Stimulated activated naive B cell treated with anti-CD40 and anti-IgM and Interleukin-4, amounts not matched to agents 10 μg/mL and 1 μg/mL and 100 μg/mL, for 72 hours (primary cell): ENCODE measurements around the gene SATB2.

ENCODE experiments used
- ATAC-seq, 2 donors: fragments of 150-1000 bp; cut with Tn5 transposase; replicated peaks; 2 replicates each; pipeline ENCODE4 v1.10.0; 2021; ENCODE audit warnings: moderate library complexity in 1 of 2
- DNase-seq: peaks from one replicate; pipeline ENCODE4 v3.0.0; 2021
- H3K27ac Mint-ChIP-seq: one replicate; pipeline ENCODE4 v1.8.0; 2022; ENCODE audit warnings: mild to moderate bottlenecking, mixed read lengths
- H3K27me3 Mint-ChIP-seq, 2 donors: one replicate each; pipeline ENCODE4 v1.8.0; 2022; ENCODE audit warnings: mixed read lengths in 2 of 2
- H3K36me3 Mint-ChIP-seq, 2 donors: one replicate each; pipeline ENCODE4 v1.8.0; 2022; ENCODE audit warnings: mixed read lengths in 2 of 2, mild to moderate bottlenecking in 1 of 2
- H3K4me1 Mint-ChIP-seq, 2 donors: one replicate each; pipeline ENCODE4 v1.8.0; 2022; ENCODE audit warnings: mixed read lengths in 2 of 2, mild to moderate bottlenecking in 1 of 2
- H3K4me3 Mint-ChIP-seq, 2 donors: one replicate each; pipeline ENCODE4 v1.8.0; 2022; ENCODE audit warnings: mild to moderate bottlenecking in 2 of 2, mixed read lengths in 2 of 2, moderate library complexity in 1 of 2
- H3K9me3 Mint-ChIP-seq, 2 donors: one replicate each; pipeline ENCODE4 v1.8.0; 2022; ENCODE audit warnings: mixed read lengths in 2 of 2, mild to moderate bottlenecking in 1 of 2

Gene SATB2

GRCh38 chr2:199424160-199424559 is 33.6 kb downstream of the SATB2 start:
- H3K36me3 Mint-ChIP-seq, result no peaks in the 10 kb centered on the region
- ATAC-seq, result no peak
- DNase-seq, result no peak
- H3K27ac Mint-ChIP-seq, result no peak overlapping the region
- no peaks in the 10 kb centered on the region for H3K4me1 Mint-ChIP-seq
- no peak overlapping the region for H3K4me3 Mint-ChIP-seq
- H3K9me3 Mint-ChIP-seq, result no peaks in the 10 kb centered on the region
- peaks cover 0 to 4% of the 10 kb centered on the region in 2 donors for H3K27me3 Mint-ChIP-seq

GRCh38 chr2:199419428-199419827 is 38.3 kb downstream of the SATB2 start:
- no peaks in the 10 kb centered on the region for H3K36me3 Mint-ChIP-seq
- no peaks in the 10 kb centered on the region for H3K9me3 Mint-ChIP-seq
- peaks cover 8 to 11% of the 10 kb centered on the region in 2 donors for H3K27me3 Mint-ChIP-seq
- no peak overlapping the region for H3K27ac Mint-ChIP-seq
- H3K4me3 Mint-ChIP-seq, result no peak overlapping the region
- no peak for ATAC-seq
- no peak for DNase-seq
- no peaks in the 10 kb centered on the region for H3K4me1 Mint-ChIP-seq

GRCh38 chr2:199414465-199414864 is 43.3 kb downstream of the SATB2 start:
- H3K27ac Mint-ChIP-seq, result no peak overlapping the region
- no peaks in the 10 kb centered on the region for H3K4me1 Mint-ChIP-seq
- no peak overlapping the region for H3K4me3 Mint-ChIP-seq
- peaks cover 4 to 17% of the 10 kb centered on the region in 2 donors for H3K27me3 Mint-ChIP-seq
- DNase-seq (no peak), ATAC-seq (no peak)
- no peaks in the 10 kb centered on the region for H3K36me3 Mint-ChIP-seq
- peaks cover 0 to 2% of the 10 kb centered on the region in 2 donors for H3K9me3 Mint-ChIP-seq

- Mint-ChIP-seq H3K4me3 (no peak overlapping the region), H3K27me3 (peaks cover 4 to 17% of the 10 kb centered on the region in 2 donors), H3K4me1 (no peaks in the 10 kb centered on the region), H3K9me3 (peaks cover 0 to 2% of the 10 kb centered on the region in 2 donors), H3K27ac (no peak overlapping the region), H3K36me3 (no peaks in the 10 kb centered on the region)
- ATAC-seq (no peak), DNase-seq (no peak)
These were observed 43.7 kb downstream of the SATB2 start for GRCh38 chr2:199414001-199414400.

- Mint-ChIP-seq H3K4me3 (no peak overlapping the region), H3K36me3 (no peaks in the 10 kb centered on the region), H3K27me3 (peaks cover 4 to 11% of the 10 kb centered on the region in 2 donors), H3K4me1 (no peaks in the 10 kb centered on the region), H3K27ac (no peak overlapping the region), H3K9me3 (peaks cover 0 to 2% of the 10 kb centered on the region in 2 donors)
- DNase-seq, result no peak
- ATAC-seq, result no peak
These were observed 47.8 kb downstream of the SATB2 start for GRCh38 chr2:199409759-199410529.

GRCh38 chr2:199407421-199407820 is 50.3 kb downstream of the SATB2 start:
- Mint-ChIP-seq H3K36me3 (no peaks in the 10 kb centered on the region), H3K4me3 (no peak overlapping the region), H3K9me3 (no peaks in the 10 kb centered on the region), H3K4me1 (no peaks in the 10 kb centered on the region), H3K27me3 (peaks cover 0 to 5% of the 10 kb centered on the region in 2 donors), H3K27ac (no peak overlapping the region)
- DNase-seq, result no peak
- ATAC-seq, result no peak

GRCh38 chr2:199405241-199405640 is 52.5 kb downstream of the SATB2 start:
- Mint-ChIP-seq H3K4me1 (no peaks in the 10 kb centered on the region), H3K9me3 (no peaks in the 10 kb centered on the region), H3K27me3 (peaks cover 6 to 9% of the 10 kb centered on the region in 2 donors), H3K4me3 (no peak overlapping the region), H3K36me3 (no peaks in the 10 kb centered on the region), H3K27ac (no peak overlapping the region)
- no peak for DNase-seq
- ATAC-seq, result no peak

GRCh38 chr2:199404841-199405240 is 52.9 kb downstream of the SATB2 start:
- DNase-seq (no peak), ATAC-seq (no peak)
- H3K36me3 Mint-ChIP-seq, result no peaks in the 10 kb centered on the region
- H3K4me1 Mint-ChIP-seq, result no peaks in the 10 kb centered on the region
- no peaks in the 10 kb centered on the region for H3K9me3 Mint-ChIP-seq
- peaks cover 6 to 9% of the 10 kb centered on the region in 2 donors for H3K27me3 Mint-ChIP-seq
- no peak overlapping the region for H3K4me3 Mint-ChIP-seq
- H3K27ac Mint-ChIP-seq, result no peak overlapping the region

GRCh38 chr2:199395311-199395710 is 62.4 kb downstream of the SATB2 start:
- ATAC-seq (no peak), DNase-seq (no peak)
- H3K27me3 Mint-ChIP-seq, result no peaks in the 10 kb centered on the region
- no peaks in the 10 kb centered on the region for H3K36me3 Mint-ChIP-seq
- no peak overlapping the region for H3K27ac Mint-ChIP-seq
- H3K4me3 Mint-ChIP-seq, result no peak overlapping the region
- no peaks in the 10 kb centered on the region for H3K4me1 Mint-ChIP-seq
- peaks cover 0 to 2% of the 10 kb centered on the region in 2 donors for H3K9me3 Mint-ChIP-seq

- H3K4me3 Mint-ChIP-seq, result no peak overlapping the region
- no peaks in the 10 kb centered on the region for H3K27me3 Mint-ChIP-seq
- no peak overlapping the region for H3K27ac Mint-ChIP-seq
- no peaks in the 10 kb centered on the region for H3K4me1 Mint-ChIP-seq
- no peaks in the 10 kb centered on the region for H3K9me3 Mint-ChIP-seq
- DNase-seq, result no peak
- no peaks in the 10 kb centered on the region for H3K36me3 Mint-ChIP-seq
- ATAC-seq, result no peak
These were observed 65.4 kb downstream of the SATB2 start for GRCh38 chr2:199392363-199392762.

- peaks cover 0 to 1% of the 10 kb centered on the region in 2 donors for H3K9me3 Mint-ChIP-seq
These were observed 68.9 kb downstream of the SATB2 start for GRCh38 chr2:199388728-199389268.

GRCh38 chr2:199384043-199384442 is 73.7 kb downstream of the SATB2 start:
- Mint-ChIP-seq H3K27me3 (peaks cover 0 to 17% of the 10 kb centered on the region in 2 donors), H3K4me3 (no peak overlapping the region), H3K36me3 (no peaks in the 10 kb centered on the region), H3K9me3 (peaks cover 0 to 1% of the 10 kb centered on the region in 2 donors), H3K4me1 (no peaks in the 10 kb centered on the region), H3K27ac (no peak overlapping the region)
- ATAC-seq, result no peak
- no peak for DNase-seq

More at GRCh38 chr2:199388728-199389268, 68.9 kb downstream of the SATB2 start:
- no peak overlapping the region for H3K27ac Mint-ChIP-seq
- no peak for ATAC-seq
- no peaks in the 10 kb centered on the region for H3K4me1 Mint-ChIP-seq
- no peak overlapping the region for H3K4me3 Mint-ChIP-seq
- H3K36me3 Mint-ChIP-seq, result no peaks in the 10 kb centered on the region
- peaks cover 0 to 7% of the 10 kb centered on the region in 2 donors for H3K27me3 Mint-ChIP-seq
- no peak for DNase-seq

- ATAC-seq, result no peak
- H3K4me3 Mint-ChIP-seq, result no peak overlapping the region
These were observed 74.7 kb downstream of the SATB2 start for GRCh38 chr2:199383021-199383420.

GRCh38 chr2:199382091-199382490 is 75.6 kb downstream of the SATB2 start:
- no peaks in the 10 kb centered on the region for H3K4me1 Mint-ChIP-seq
- H3K27ac Mint-ChIP-seq, result no peak overlapping the region
- DNase-seq (no peak), ATAC-seq (no peak)
- H3K4me3 Mint-ChIP-seq, result no peak overlapping the region
- peaks cover 0 to 17% of the 10 kb centered on the region in 2 donors for H3K27me3 Mint-ChIP-seq
- H3K36me3 Mint-ChIP-seq, result no peaks in the 10 kb centered on the region
- H3K9me3 Mint-ChIP-seq, result peaks cover 0 to 1% of the 10 kb centered on the region in 2 donors

More at GRCh38 chr2:199383021-199383420, 74.7 kb downstream of the SATB2 start:
- Mint-ChIP-seq H3K9me3 (peaks cover 0 to 1% of the 10 kb centered on the region in 2 donors), H3K36me3 (no peaks in the 10 kb centered on the region), H3K27ac (no peak overlapping the region), H3K27me3 (peaks cover 0 to 17% of the 10 kb centered on the region in 2 donors), H3K4me1 (no peaks in the 10 kb centered on the region)
- DNase-seq, result no peak

GRCh38 chr2:199381531-199381930 is 76.2 kb downstream of the SATB2 start:
- Mint-ChIP-seq H3K4me1 (no peaks in the 10 kb centered on the region), H3K36me3 (no peaks in the 10 kb centered on the region), H3K4me3 (no peak overlapping the region), H3K27me3 (peaks cover 0 to 17% of the 10 kb centered on the region in 2 donors), H3K9me3 (peaks cover 0 to 1% of the 10 kb centered on the region in 2 donors), H3K27ac (no peak overlapping the region)
- ATAC-seq (no peak), DNase-seq (no peak)
